ENCODE data around the gene CSNK1G2.

Gene CSNK1G2
- long read RNA-seq, donor 1, transcript CSNK1G2-201 (12 exons, 2,918 nt): major isoform, 13 of 14 reads
- long read RNA-seq, donor 1, partial matches to known transcripts: 0 of 14 reads
- long read RNA-seq, donor 1, other reads (novel, unspliced or antisense): 0 of 14 reads
- long read RNA-seq, donor 2, transcript CSNK1G2-201 (12 exons, 2,918 nt): major isoform, 8 of 8 reads
- long read RNA-seq, donor 2, partial matches to known transcripts: 0 of 8 reads
- long read RNA-seq, donor 2, other reads (novel, unspliced or antisense): 0 of 8 reads
- long read RNA-seq, donor 3, transcript CSNK1G2-201 (12 exons, 2,918 nt): major isoform, 5 of 11 reads
- long read RNA-seq, donor 3, partial matches to known transcripts: 0 of 11 reads
- long read RNA-seq, donor 3, other reads (novel, unspliced or antisense): 6 of 11 reads
- long read RNA-seq, donor 4, transcript CSNK1G2-201 (12 exons, 2,918 nt): major isoform, 11 of 19 reads
- long read RNA-seq, donor 4, partial matches to known transcripts: 7 of 19 reads
- long read RNA-seq, donor 4, other reads (novel, unspliced or antisense): 0 of 19 reads
- long read RNA-seq, donor 5, transcript CSNK1G2-201 (12 exons, 2,918 nt): major isoform, 8 of 19 reads
- long read RNA-seq, donor 5, partial matches to known transcripts: 10 of 19 reads
- long read RNA-seq, donor 5, other reads (novel, unspliced or antisense): 0 of 19 reads
- long read RNA-seq, donor 6, transcript CSNK1G2-201 (12 exons, 2,918 nt): major isoform, 6 of 7 reads
- long read RNA-seq, donor 6, partial matches to known transcripts: 0 of 7 reads
- long read RNA-seq, donor 6, other reads (novel, unspliced or antisense): 0 of 7 reads
- long read RNA-seq, donor 7: 0 reads
- long read RNA-seq, donor 8, transcript CSNK1G2-201 (12 exons, 2,918 nt): major isoform, 10 of 15 reads
- long read RNA-seq, donor 8, partial matches to known transcripts: 5 of 15 reads
- long read RNA-seq, donor 8, other reads (novel, unspliced or antisense): 0 of 15 reads

- DNase-seq: no peak
These were observed at the start of gene CSNK1G2 for GRCh38 chr19:1941146-1942077. CSNK1G2 (plus strand) TSS chr19:1941172; CDS start chr19:1969773, 28,601 bp downstream.

- DNase-seq: no peak
These were observed 47.2 kb upstream of the CSNK1G2 start for GRCh38 chr19:1893791-1894190.

- no peak for DNase-seq
These were observed 44.5 kb upstream of the CSNK1G2 start for GRCh38 chr19:1896508-1896907.

- DNase-seq: no peak
These were observed 39.0 kb upstream of the CSNK1G2 start for GRCh38 chr19:1901940-1902404.

- DNase-seq: no peak
These were observed 38.0 kb upstream of the CSNK1G2 start for GRCh38 chr19:1902923-1903322.

- DNase-seq: no peak
These were observed 36.2 kb upstream of the CSNK1G2 start for GRCh38 chr19:1904860-1905109.

GRCh38 chr19:1905110-1905862 is 35.7 kb upstream of the CSNK1G2 start, which contains the start of the genes ADAT3 and SCAMP4:
ADAT3 (plus strand) TSS chr19:1905399; CDS start chr19:1912048, 6,649 bp downstream.
SCAMP4 (plus strand) TSS chr19:1905399; CDS start chr19:1915020, 9,621 bp downstream.
- DNase-seq: peak; percentile 85

- DNase-seq: no peak
These were observed 35.1 kb upstream of the CSNK1G2 start for GRCh38 chr19:1905863-1906375.

GRCh38 chr19:1906985-1907562 is 33.9 kb upstream of the CSNK1G2 start:
- no peak for DNase-seq

- peak; percentile 54 for DNase-seq
These were observed 33.2 kb upstream of the CSNK1G2 start for GRCh38 chr19:1907563-1908363.

GRCh38 chr19:1908364-1908678 is 32.7 kb upstream of the CSNK1G2 start:
- DNase-seq: no peak

- no peak for DNase-seq
These were observed 31.3 kb upstream of the CSNK1G2 start for GRCh38 chr19:1909761-1910080.

- no peak for DNase-seq
These were observed 30.8 kb upstream of the CSNK1G2 start for GRCh38 chr19:1910177-1910576.

GRCh38 chr19:1911098-1911497 is 29.9 kb upstream of the CSNK1G2 start:
- DNase-seq: no peak

GRCh38 chr19:1911995-1912394 is 29.0 kb upstream of the CSNK1G2 start:
- no peak for DNase-seq

GRCh38 chr19:1912760-1913505 is 28.0 kb upstream of the CSNK1G2 start:
- DNase-seq: no peak

GRCh38 chr19:1913781-1914577 is 27.0 kb upstream of the CSNK1G2 start:
- no peak for DNase-seq

GRCh38 chr19:1914826-1915341 is 26.1 kb upstream of the CSNK1G2 start:
- no peak for DNase-seq

Measured in right kidney (tissue), 9 donors.